Upper lobe of right lung (tissue), 1 donor: ENCODE results near the gene COPZ2. TPM values are rescaled to one million over a fixed set of nuclear protein-coding genes. Genes with fewer than 3 reads are reported as not detected.

Source experiments
- ATAC-seq: fragments of 200-7000 bp; cut with Tn5 transposase; one replicate; pipeline ENCODE4 v1.9.1; 2020; ENCODE audit warnings: mild to moderate bottlenecking, moderate library complexity
- DNase-seq: peaks from one replicate; pipeline ENCODE4 v3.0.0-alpha.2; 2020
- H3K27ac ChIP-seq: fragments of 200-600 bp; one replicate; pipeline ENCODE4 v1.8.0; 2022
- H3K27me3 ChIP-seq: fragments of 200-600 bp; one replicate; pipeline ENCODE4 v1.8.0; 2022; ENCODE audit warnings: mild to moderate bottlenecking
- H3K36me3 ChIP-seq: fragments of 200-600 bp; one replicate; pipeline ENCODE4 v1.8.0; 2022
- H3K4me1 ChIP-seq: fragments of 200-600 bp; one replicate; pipeline ENCODE4 v1.8.0; 2022
- H3K4me3 ChIP-seq: fragments of 200-600 bp; one replicate; pipeline ENCODE4 v1.8.0; 2022; ENCODE audit warnings: mild to moderate bottlenecking
- H3K9me3 ChIP-seq: fragments of 200-600 bp; one replicate; pipeline ENCODE4 v1.8.0; 2022
- CTCF ChIP-seq: fragments of 200-600 bp; IDR thresholded peaks from one replicate; pipeline ENCODE4 v1.8.0; 2022; ENCODE audit warnings: antibody characterized with exemption
- intact Hi-C: fragments of 100-400 bp; cut with DNase I; formaldehyde crosslinking; loops from one replicate; pipeline ENCODE4 v1.11.0; 2022
- total RNA-seq: library from RNA; stranded (reverse); fragmentation: NEBNext Ultra II Directional; extraction: Animal tissue kit (Norgen Biotek cat#: 25700); gene quantifications from one replicate; pipeline ENCODE4 v1.2.1, GENCODE V29; 2021
- donor health status: DM: no; HTN: yes; CAD: no; lungs with severe emphysema.

The COPZ2 gene
- total RNA-seq, 1 donor from 2014 or later = 24.5 TPM

DNA sequence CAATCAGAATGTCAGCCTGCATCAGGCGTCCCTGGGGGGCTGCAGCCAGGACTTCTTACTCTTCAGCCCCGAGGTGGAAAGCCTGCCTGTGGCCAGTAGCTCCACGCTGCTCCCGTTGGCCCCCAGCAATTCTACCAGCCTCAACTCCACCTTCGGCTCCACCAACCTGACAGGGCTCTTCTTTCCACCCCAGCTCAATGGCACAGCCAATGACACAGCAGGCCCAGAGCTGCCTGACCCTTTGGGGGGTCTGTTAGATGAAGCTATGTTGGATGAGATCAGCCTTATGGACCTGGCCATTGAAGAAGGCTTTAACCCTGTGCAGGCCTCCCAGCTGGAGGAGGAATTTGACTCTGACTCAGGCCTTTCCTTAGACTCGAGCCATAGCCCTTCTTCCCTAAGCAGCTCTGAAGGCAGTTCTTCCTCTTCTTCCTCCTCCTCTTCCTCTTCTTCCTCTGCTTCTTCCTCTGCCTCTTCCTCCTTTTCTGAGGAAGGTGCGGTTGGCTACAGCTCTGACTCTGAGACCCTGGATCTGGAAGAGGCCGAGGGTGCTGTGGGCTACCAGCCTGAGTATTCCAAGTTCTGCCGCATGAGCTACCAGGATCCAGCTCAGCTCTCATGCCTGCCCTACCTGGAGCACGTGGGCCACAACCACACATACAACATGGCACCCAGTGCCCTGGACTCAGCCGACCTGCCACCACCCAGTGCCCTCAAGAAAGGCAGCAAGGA lies 21.0 kb upstream of the COPZ2 start:
- no peak for ATAC-seq
- Histone ChIP-seq H3K27me3 (no peaks in the 10 kb centered on the region), H3K4me3 (no peak overlapping the region), H3K36me3 (peaks cover 81% of the 10 kb centered on the region), H3K9me3 (no peaks in the 10 kb centered on the region), H3K27ac (no peak overlapping the region), H3K4me1 (peaks cover 23% of the 10 kb centered on the region)
- intact Hi-C loops = no loop called here
- DNase-seq = no peak
- no peak for TF ChIP-seq CTCF

- no peak for TF ChIP-seq CTCF
- Histone ChIP-seq H3K4me3 (no peak overlapping the region), H3K36me3 (peaks cover 77% of the 10 kb centered on the region), H3K4me1 (peaks cover 32% of the 10 kb centered on the region), H3K27me3 (no peaks in the 10 kb centered on the region), H3K27ac (no peak overlapping the region), H3K9me3 (no peaks in the 10 kb centered on the region)
- ATAC-seq (no peak), DNase-seq (no peak)
- intact Hi-C loops = no loop called here
Observed at GRCh38 chr17:48057626-48058025, 20.0 kb upstream of the COPZ2 start.

GRCh38 chr17:48056879-48057278 lies 19.3 kb upstream of the COPZ2 start:
- no peaks in the 10 kb centered on the region for H3K9me3 ChIP-seq
- no peak for DNase-seq
- H3K4me3 ChIP-seq = no peak overlapping the region
- no peak for TF ChIP-seq CTCF
- no peak for ATAC-seq
- H3K4me1 ChIP-seq = peaks cover 40% of the 10 kb centered on the region
- H3K36me3 ChIP-seq = peaks cover 77% of the 10 kb centered on the region
- no peaks in the 10 kb centered on the region for H3K27me3 ChIP-seq
- intact Hi-C loops = no loop called here
- H3K27ac ChIP-seq = no peak overlapping the region

- Histone ChIP-seq H3K4me3 (no peak overlapping the region), H3K27me3 (no peaks in the 10 kb centered on the region), H3K36me3 (peaks cover 77% of the 10 kb centered on the region), H3K27ac (no peak overlapping the region), H3K4me1 (peaks cover 46% of the 10 kb centered on the region), H3K9me3 (no peaks in the 10 kb centered on the region)
- intact Hi-C loops = no loop called here
- ATAC-seq (no peak), DNase-seq (no peak)
- no peak for TF ChIP-seq CTCF
Observed at GRCh38 chr17:48056246-48056745, 18.7 kb upstream of the COPZ2 start.

- Histone ChIP-seq H3K36me3 (peaks cover 79% of the 10 kb centered on the region), H3K27me3 (no peaks in the 10 kb centered on the region), H3K4me3 (no peak overlapping the region), H3K27ac (peak overlapping the region; percentile 14), H3K4me1 (peaks cover 52% of the 10 kb centered on the region), H3K9me3 (no peaks in the 10 kb centered on the region)
- DNase-seq (no peak), ATAC-seq (no peak)
- no peak for TF ChIP-seq CTCF
- intact Hi-C loops = no loop called here
Observed at GRCh38 chr17:48055531-48056245, 18.1 kb upstream of the COPZ2 start.
